CD4-positive, CD25-positive, alpha-beta regulatory T cell (primary cell): Measurements from ENCODE around the gene MESP1. TPM values are rescaled to one million over a fixed set of nuclear protein-coding genes. Genes with fewer than 3 reads are reported as not detected.
"Not testable (repeated sequence)": the region's sequence is repeated elsewhere in the genome, so short reads cannot be mapped to it uniquely, and the experiment has no call there.

Experiments
- ATAC-seq, 2 donors: fragments of 150-1000 bp; cut with Tn5 transposase; one replicate each; pipeline ENCODE4 v1.10.0; 2021; ENCODE audit warnings: low read depth in 2 of 2, moderate number of reproducible peaks in 2 of 2, moderate library complexity in 1 of 2
- DNase-seq, 3 donors: peaks; one replicate each; pipeline versions ENCODE4 v3.0.0 to v3.0.0-alpha.2; 2012 to 2022; ENCODE audit warnings: mixed read lengths in 1 of 3
- H3K27ac ChIP-seq: one replicate; pipeline ENCODE4 v1.7.0; 2013; ENCODE audit warnings: mild to moderate bottlenecking, low read length; ENCODE audit not compliant: insufficient read depth, poor library complexity, severe bottlenecking
- H3K27me3 ChIP-seq: one replicate; pipeline ENCODE4 v1.7.0; 2013; ENCODE audit warnings: low read length; ENCODE audit not compliant: control insufficient read depth, insufficient read depth
- H3K36me3 ChIP-seq: one replicate; pipeline ENCODE4 v1.7.0; 2013; ENCODE audit warnings: mild to moderate bottlenecking, low read length, moderate library complexity; ENCODE audit not compliant: control insufficient read depth, insufficient read depth
- H3K4me1 ChIP-seq: 2 replicates; pipeline ENCODE4 v1.7.0; 2013; ENCODE audit warnings: mild to moderate bottlenecking, low read length; ENCODE audit not compliant: insufficient read depth, control insufficient read depth, poor library complexity, severe bottlenecking
- H3K4me3 ChIP-seq: one replicate; pipeline ENCODE4 v1.7.0; 2013; ENCODE audit warnings: low read depth, mild to moderate bottlenecking, low read length, moderate library complexity
- H3K9me3 ChIP-seq, 2 experiments: 1 replicate in 1 of 2; 2 replicates in 1 of 2; pipeline ENCODE4 v1.7.0; 2013; ENCODE audit warnings: low read length in 2 of 2, mild to moderate bottlenecking in 1 of 2, moderate library complexity in 1 of 2; ENCODE audit not compliant: control insufficient read depth in 2 of 2
- H3K27ac Mint-ChIP-seq, 3 donors: one replicate each; pipeline ENCODE4 v1.8.0; 2020 to 2022; ENCODE audit warnings: mild to moderate bottlenecking in 3 of 3, mixed read lengths in 3 of 3, moderate library complexity in 2 of 3
- H3K27me3 Mint-ChIP-seq: one replicate; pipeline ENCODE4 v1.8.0; 2022; ENCODE audit warnings: mild to moderate bottlenecking, mixed read lengths
- H3K36me3 Mint-ChIP-seq: one replicate; pipeline ENCODE4 v1.8.0; 2020; ENCODE audit warnings: mixed read lengths
- H3K4me1 Mint-ChIP-seq, 4 donors: one replicate each; pipeline ENCODE4 v1.8.0; 2020 to 2022; ENCODE audit warnings: mixed read lengths in 4 of 4, mild to moderate bottlenecking in 1 of 4
- H3K4me3 Mint-ChIP-seq, 4 donors: one replicate each; pipeline ENCODE4 v1.8.0; 2020 to 2022; ENCODE audit warnings: mild to moderate bottlenecking in 4 of 4, mixed read lengths in 4 of 4, moderate library complexity in 3 of 4
- H3K9me3 Mint-ChIP-seq, 7 donors: one replicate each; pipeline ENCODE4 v1.8.0; 2020 to 2022; ENCODE audit warnings: mixed read lengths in 7 of 7, mild to moderate bottlenecking in 3 of 7, moderate library complexity in 2 of 7
- polyA plus RNA-seq, 4 donors: library from polyadenylated mRNA; unstranded; fragments of 300-500 nt; fragmentation: Illumina TruSeq; gene quantifications; one replicate each; pipeline ENCODE4 v1.2.3, GENCODE V29; 2021
- total RNA-seq: library from RNA; stranded (reverse); gene quantifications from one replicate; pipeline ENCODE4 v1.2.3, GENCODE V29; 2022

MESP1 gene
- total and polyA plus RNA-seq, 5 donors from 2014 or later, result 0.20 to 1.9 (median 0.37) TPM

DNA sequence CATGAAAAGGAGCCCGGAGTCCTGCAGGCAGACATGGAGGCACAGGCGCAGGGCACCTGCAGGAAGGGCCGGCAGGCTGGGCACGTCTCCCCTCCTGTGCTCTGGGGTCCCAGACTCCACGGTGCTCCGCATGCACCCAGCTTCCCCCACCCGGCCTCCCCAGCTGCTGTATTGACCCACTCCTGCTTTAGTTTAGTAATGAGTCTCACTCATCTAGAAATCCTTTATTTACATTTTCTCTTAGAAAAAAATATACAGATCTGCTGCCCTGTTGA lies 33.6 kb upstream of the MESP1 start:
- Histone ChIP-seq H3K27me3 (peaks cover 4% of the 10 kb centered on the region), H3K9me3 (peaks cover 0 to 8% of the 10 kb centered on the region in 2 experiments), H3K4me3 (no peak overlapping the region), H3K36me3 (no peaks in the 10 kb centered on the region), H3K4me1 (no peaks in the 10 kb centered on the region), H3K27ac (no peak overlapping the region)
- ATAC-seq (no peak), DNase-seq (no peak)
- Mint-ChIP-seq H3K9me3 (peaks cover 0 to 10% (median 2%) of the 10 kb centered on the region in 7 donors), H3K27ac (no peak overlapping the region), H3K4me3 (no peak overlapping the region), H3K4me1 (peaks cover 0 to 6% (median 0%) of the 10 kb centered on the region in 4 donors), H3K27me3 (peaks cover 9% of the 10 kb centered on the region), H3K36me3 (peaks cover 3% of the 10 kb centered on the region)

GRCh38 chr15:89783861-89784685 lies 33.0 kb upstream of the MESP1 start:
- Mint-ChIP-seq H3K4me3 (no peak overlapping the region), H3K27me3 (peaks cover 13% of the 10 kb centered on the region), H3K36me3 (peaks cover 3% of the 10 kb centered on the region), H3K4me1 (peaks cover 0 to 6% (median 0%) of the 10 kb centered on the region in 4 donors), H3K27ac (no peak overlapping the region), H3K9me3 (peaks cover 0 to 10% (median 2%) of the 10 kb centered on the region in 7 donors)
- Histone ChIP-seq H3K27me3 (peaks cover 4% of the 10 kb centered on the region), H3K9me3 (peaks cover 0 to 8% of the 10 kb centered on the region in 2 experiments), H3K4me1 (no peaks in the 10 kb centered on the region), H3K4me3 (no peak overlapping the region), H3K27ac (no peak overlapping the region), H3K36me3 (no peaks in the 10 kb centered on the region)
- DNase-seq, result no peak
- no peak for ATAC-seq

- peak overlapping the region in 1 of 4 donors; percentile 14 for H3K4me3 Mint-ChIP-seq
- peaks cover 19% of the 10 kb centered on the region for H3K27me3 Mint-ChIP-seq
- Histone ChIP-seq H3K4me3 (no peak overlapping the region), H3K27ac (no peak overlapping the region), H3K27me3 (peaks cover 4% of the 10 kb centered on the region), H3K36me3 (no peaks in the 10 kb centered on the region), H3K4me1 (no peaks in the 10 kb centered on the region), H3K9me3 (peaks cover 0 to 8% of the 10 kb centered on the region in 2 experiments)
- no peak for DNase-seq
- no peak overlapping the region for H3K27ac Mint-ChIP-seq
- peaks cover 3% of the 10 kb centered on the region for H3K36me3 Mint-ChIP-seq
- no peak for ATAC-seq
- peaks cover 0 to 6% (median 0%) of the 10 kb centered on the region in 4 donors for H3K4me1 Mint-ChIP-seq
- peaks cover 0 to 9% (median 2%) of the 10 kb centered on the region in 7 donors for H3K9me3 Mint-ChIP-seq
These were observed 32.2 kb upstream of the MESP1 start for GRCh38 chr15:89783111-89783860.

DNA sequence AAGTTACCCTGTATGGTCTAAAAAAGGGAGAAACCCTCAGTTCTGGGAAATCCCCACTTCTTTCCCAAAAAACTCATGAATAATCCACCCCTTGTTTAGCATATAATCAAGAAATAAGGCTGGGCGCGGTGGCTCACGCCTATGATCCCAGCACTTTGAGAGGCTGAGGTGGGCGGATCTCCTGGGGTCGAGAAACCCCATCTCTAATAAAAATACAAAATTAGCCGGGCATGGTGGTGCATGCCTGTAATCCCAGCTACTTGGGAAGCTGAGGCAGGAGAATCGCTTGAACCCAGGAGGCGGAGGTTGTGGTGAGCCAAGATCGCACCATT lies 31.5 kb upstream of the MESP1 start:
- ATAC-seq, H3K36me3 Mint-ChIP-seq: not testable (repeated sequence)

GRCh38 chr15:89781891-89782618 lies 31.0 kb upstream of the MESP1 start:
- Histone ChIP-seq H3K4me3 (no peak overlapping the region), H3K36me3 (no peaks in the 10 kb centered on the region), H3K27ac (no peak overlapping the region), H3K4me1 (peaks cover 2% of the 10 kb centered on the region), H3K9me3 (no peaks in the 10 kb centered on the region), H3K27me3 (no peaks in the 10 kb centered on the region)
- Mint-ChIP-seq H3K9me3 (peaks cover 0 to 1% (median 0%) of the 10 kb centered on the region in 7 donors), H3K4me3 (no peak overlapping the region), H3K4me1 (peaks cover 0 to 6% (median 4%) of the 10 kb centered on the region in 4 donors), H3K27me3 (peaks cover 22% of the 10 kb centered on the region), H3K27ac (no peak overlapping the region), H3K36me3 (no peaks in the 10 kb centered on the region)
- no peak for DNase-seq
- ATAC-seq, result peak in 1 of 2 donors; percentile 22

More for the DNA sequence above, 31.5 kb upstream of the MESP1 start:
- peaks cover 18% of the 10 kb centered on the region for H3K27me3 Mint-ChIP-seq
- H3K36me3 ChIP-seq, H3K9me3 ChIP-seq, H3K4me3 Mint-ChIP-seq, H3K4me1 Mint-ChIP-seq, H3K27me3 ChIP-seq, H3K27ac ChIP-seq, H3K4me1 ChIP-seq, DNase-seq, H3K27ac Mint-ChIP-seq, H3K9me3 Mint-ChIP-seq, H3K4me3 ChIP-seq: not testable (repeated sequence)

- H3K36me3 ChIP-seq, result no peaks in the 10 kb centered on the region
- Mint-ChIP-seq H3K27me3 (peaks cover 22% of the 10 kb centered on the region), H3K4me1 (peaks cover 0 to 6% (median 4%) of the 10 kb centered on the region in 4 donors), H3K36me3 (no peaks in the 10 kb centered on the region), H3K9me3 (peaks cover 0 to 1% (median 0%) of the 10 kb centered on the region in 7 donors), H3K4me3 (no peak overlapping the region), H3K27ac (no peak overlapping the region)
- ATAC-seq (no peak), DNase-seq (peak in 1 of 3 donors; percentile 23)
- no peaks in the 10 kb centered on the region for H3K9me3 ChIP-seq
- no peak overlapping the region for H3K27ac ChIP-seq
- no peak overlapping the region for H3K4me3 ChIP-seq
- H3K4me1 ChIP-seq, result peaks cover 12% of the 10 kb centered on the region
- H3K27me3 ChIP-seq, result no peaks in the 10 kb centered on the region
These were observed 30.0 kb upstream of the MESP1 start for GRCh38 chr15:89781055-89781454.

DNA sequence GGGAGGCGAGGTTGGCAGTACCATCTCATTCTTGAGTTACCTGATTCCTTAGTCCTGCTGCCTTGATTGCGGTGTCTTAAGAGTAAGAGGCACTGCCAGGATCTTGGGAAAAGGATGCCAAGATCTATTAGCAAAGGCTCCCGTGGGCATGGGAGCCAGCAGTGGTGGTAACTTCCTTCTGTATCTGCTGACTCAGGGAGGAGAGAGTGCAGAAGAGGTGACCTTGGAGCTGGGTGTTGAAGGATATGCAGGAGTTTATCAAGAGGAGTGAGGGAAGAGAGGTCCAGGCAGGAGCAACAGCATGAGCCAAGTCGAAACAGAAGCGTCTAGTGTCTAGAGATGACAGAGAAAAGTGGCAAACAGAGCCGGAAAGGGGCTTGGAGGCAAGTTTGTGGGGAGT lies 29.6 kb upstream of the MESP1 start:
- no peaks in the 10 kb centered on the region for H3K36me3 Mint-ChIP-seq
- no peaks in the 10 kb centered on the region for H3K27me3 ChIP-seq
- peaks cover 23% of the 10 kb centered on the region for H3K27me3 Mint-ChIP-seq

More for the DNA sequence above, 29.6 kb upstream of the MESP1 start:
- peaks cover 0 to 6% (median 4%) of the 10 kb centered on the region in 4 donors for H3K4me1 Mint-ChIP-seq
- ATAC-seq, result no peak
- peaks cover 0 to 1% (median 0%) of the 10 kb centered on the region in 7 donors for H3K9me3 Mint-ChIP-seq
- H3K4me3 ChIP-seq, result no peak overlapping the region
- no peak overlapping the region for H3K27ac Mint-ChIP-seq
- H3K4me3 Mint-ChIP-seq, result no peak overlapping the region
- DNase-seq, result no peak
- no peak overlapping the region for H3K27ac ChIP-seq
- no peaks in the 10 kb centered on the region for H3K9me3 ChIP-seq
- no peaks in the 10 kb centered on the region for H3K36me3 ChIP-seq
- peaks cover 13% of the 10 kb centered on the region for H3K4me1 ChIP-seq
